HCT116 (cell line): ENCODE results near the gene ABCB8. TPM values are rescaled to one million over a fixed set of nuclear protein-coding genes. Genes with fewer than 3 reads are reported as not detected.
A peak's percentile ranks its signal among the peaks of the same experiment; 100 is the strongest.

Experiments
- ATAC-seq: fragments of 200-7000 bp; cut with Tn5 transposase; 2 replicates; pipeline ENCODE4 v1.9.1; 2020; ENCODE audit warnings: mild to moderate bottlenecking, moderate library complexity
- BruUV-seq: library from RNA; stranded (reverse); fragments of 400-500 nt; replicated peaks from 2 replicates; lab custom pipeline; 2021; lab: Mats Ljungman, UMichigan
- CTCF ChIA-PET: fragments of 300-600 bp; sonication (Branson Sonifier 250); formaldehyde crosslinking; loops from one replicate; lab custom pipeline; 2021; ENCODE audit warnings: antibody characterized with exemption; lab: Charles Lee
- POLR2A ChIA-PET: fragments of 300-600, 350-600 bp; sonication (Branson Sonifier 250); formaldehyde crosslinking; loops from one replicate; lab custom pipeline; 2021; ENCODE audit warnings: antibody characterized with exemption; lab: Charles Lee
- RAD21 ChIA-PET, 2 experiments: fragments of 300-600 bp; sonication (Branson Sonifier 250); formaldehyde crosslinking; loops; one replicate each; lab custom pipeline; 2023; ENCODE audit warnings: low total read pairs in 2 of 2; ENCODE audit not compliant: uncharacterized antibody in 2 of 2, unreplicated experiment in 2 of 2, low non-redundant PET in 1 of 2; lab: Charles Lee
- DNase-seq: peaks from one replicate; pipeline ENCODE4 v3.0.0-alpha.2; 2010; ENCODE audit warnings: low read depth, low spot score
- H2AFZ ChIP-seq: fragments of 200-600 bp; shearing (Covaris generic), sonication (generic); 2 replicates; pipeline ENCODE4 v1.6.1; 2017; ENCODE audit warnings: low read depth, mixed run types, mixed read lengths, antibody characterized with exemption, low read length; ENCODE audit not compliant: poor library complexity, severe bottlenecking
- H3K27ac ChIP-seq: 2 replicates; pipeline ENCODE4 v1.5.1; 2012; ENCODE audit warnings: low read depth, low read length
- H3K27me3 ChIP-seq: fragments of 200-600 bp; sonication (generic); 2 replicates; pipeline ENCODE4 v1.6.1; 2016; ENCODE audit warnings: mixed run types, low read length, mixed read lengths; ENCODE audit not compliant: insufficient read depth
- H3K36me3 ChIP-seq, 2 experiments: fragments of 200-500 bp in 1 of 2; fragments of 200-600 bp in 1 of 2; sonication (Bioruptor generic) in 1 of 2; sonication (generic) in 1 of 2; 2 replicates each; pipeline versions ENCODE4 v1.5.1 to v1.6.1; 2014 to 2016; ENCODE audit warnings: low read length in 2 of 2, inconsistent platforms in 1 of 2, mixed read lengths in 1 of 2, mixed run types in 1 of 2; ENCODE audit not compliant: insufficient read depth in 2 of 2, control insufficient read depth in 1 of 2
- H3K4me1 ChIP-seq, 2 experiments: fragments of 200-600 bp in 1 of 2; sonication (generic) in 1 of 2; 2 replicates each; pipeline versions ENCODE4 v1.5.1 to v1.6.1; 2012 to 2017; ENCODE audit warnings: low read length in 2 of 2, inconsistent platforms in 1 of 2, mild to moderate bottlenecking in 1 of 2, mixed read lengths in 1 of 2, mixed run types in 1 of 2, moderate library complexity in 1 of 2; ENCODE audit not compliant: insufficient read depth in 2 of 2, control insufficient read depth in 1 of 2
- H3K4me2 ChIP-seq: fragments of 200-600 bp; sonication (generic); 2 replicates; pipeline ENCODE4 v1.6.1; 2017; ENCODE audit warnings: mixed run types, low read length, mixed read lengths
- H3K4me3 ChIP-seq, 2 experiments: fragments of 200-600 bp in 1 of 2; sonication (generic) in 1 of 2; replicated peaks in 1 of 2; 2 replicates each; pipeline ENCODE4 v1.5.1; 2011 to 2016; ENCODE audit warnings: low read length in 2 of 2, control low read depth in 1 of 2, low read depth in 1 of 2, mild to moderate bottlenecking in 1 of 2, mixed read lengths in 1 of 2, mixed run types in 1 of 2
- H3K79me2 ChIP-seq: fragments of 200-600 bp; sonication (generic); 2 replicates; pipeline ENCODE4 v1.6.1; 2017; ENCODE audit warnings: mild to moderate bottlenecking, mixed run types, low read length, moderate library complexity, mixed read lengths; ENCODE audit not compliant: insufficient read depth
- H3K9ac ChIP-seq: fragments of 200-600 bp; sonication (generic); 2 replicates; pipeline ENCODE4 v1.6.1; 2016; ENCODE audit warnings: low read length, mixed read lengths
- H3K9me2 ChIP-seq: fragments of 200-600 bp; sonication (generic), shearing (Covaris generic); 2 replicates; pipeline ENCODE4 v1.6.1; 2017; ENCODE audit warnings: mixed run types, mild to moderate bottlenecking, moderate library complexity; ENCODE audit not compliant: insufficient read depth
- H3K9me3 ChIP-seq, 2 experiments: fragments of 200-500 bp in 1 of 2; fragments of 200-600 bp in 1 of 2; sonication (Bioruptor generic) in 1 of 2; sonication (generic) in 1 of 2; 2 replicates each; pipeline ENCODE4 v1.6.1; 2014 to 2017; ENCODE audit warnings: low read length in 2 of 2, mixed read lengths in 2 of 2, inconsistent platforms in 1 of 2, low read depth in 1 of 2, mild to moderate bottlenecking in 1 of 2, mixed run types in 1 of 2, moderate library complexity in 1 of 2; ENCODE audit not compliant: control insufficient read depth in 1 of 2, insufficient read depth in 1 of 2
- H4K20me1 ChIP-seq: fragments of 200-600 bp; sonication (generic), shearing (Covaris generic); 2 replicates; pipeline ENCODE4 v1.6.1; 2017; ENCODE audit warnings: mixed run types, mild to moderate bottlenecking, moderate library complexity; ENCODE audit not compliant: insufficient read depth
- CBX3 ChIP-seq: IDR thresholded peaks from 2 replicates; pipeline ENCODE4 v1.6.1; 2012; ENCODE audit warnings: low read depth
- CEBPB ChIP-seq: IDR thresholded peaks from 2 replicates; pipeline ENCODE4 v1.6.1; 2012; ENCODE audit warnings: low read depth
- EGR1 ChIP-seq: IDR thresholded peaks from 2 replicates; pipeline ENCODE4 v1.6.1; 2012; ENCODE audit warnings: low read depth
- ELF1 ChIP-seq: IDR thresholded peaks from 2 replicates; pipeline ENCODE4 v1.6.1; 2012; ENCODE audit warnings: low read depth, borderline replicate concordance
- EZH2 ChIP-seq: fragments of 200-600 bp; sonication (generic); IDR thresholded peaks from 2 replicates; pipeline ENCODE4 v1.6.1; 2017; ENCODE audit warnings: antibody characterized with exemption, mixed run types
- EZH2phosphoT487 ChIP-seq: fragments of 200-600 bp; IDR thresholded peaks from 2 replicates; pipeline ENCODE4 v1.6.1; 2018; ENCODE audit warnings: antibody characterized with exemption, borderline replicate concordance
- FOSL1 ChIP-seq: IDR thresholded peaks from 2 replicates; pipeline ENCODE4 v1.6.1; 2012; ENCODE audit warnings: low read depth
- JUND ChIP-seq: IDR thresholded peaks from 2 replicates; pipeline ENCODE4 v1.6.1; 2012
- MAX ChIP-seq: IDR thresholded peaks from 2 replicates; pipeline ENCODE4 v1.6.1; 2012
- POLR2A ChIP-seq: IDR thresholded peaks from 2 replicates; pipeline ENCODE4 v1.7.0; 2011; ENCODE audit warnings: borderline replicate concordance; ENCODE audit not compliant: insufficient read depth, insufficient read length; ENCODE audit errors: extremely low read depth
- POLR2AphosphoS5 ChIP-seq: IDR thresholded peaks from 2 replicates; pipeline ENCODE4 v1.6.1; 2011; ENCODE audit warnings: mild to moderate bottlenecking, low read depth, low read length, moderate library complexity
- RAD21 ChIP-seq: IDR thresholded peaks from 2 replicates; pipeline ENCODE4 v1.6.1; 2012; ENCODE audit warnings: low read depth, mild to moderate bottlenecking
- SIN3A ChIP-seq: IDR thresholded peaks from 2 replicates; pipeline ENCODE4 v1.6.1; 2012; ENCODE audit warnings: low read depth
- SP1 ChIP-seq: IDR thresholded peaks from 2 replicates; pipeline ENCODE4 v1.6.1; 2012; ENCODE audit warnings: low read depth
- SRF ChIP-seq: IDR thresholded peaks from 2 replicates; pipeline ENCODE4 v1.6.1; 2012; ENCODE audit warnings: low read depth
- TCF7L2 ChIP-seq: IDR thresholded peaks from 2 replicates; pipeline ENCODE4 v1.7.0; 2011; ENCODE audit warnings: borderline replicate concordance, inconsistent platforms; ENCODE audit not compliant: insufficient read depth, insufficient read length; ENCODE audit errors: extremely low read depth
- YY1 ChIP-seq: IDR thresholded peaks from 2 replicates; pipeline ENCODE4 v1.6.1; 2011; ENCODE audit warnings: low read length, low read depth, moderate library complexity, mild to moderate bottlenecking; ENCODE audit not compliant: insufficient replicate concordance; ENCODE audit errors: extremely low read depth
- ZFX ChIP-seq: fragments of 450-650 bp; IDR thresholded peaks from 2 replicates; pipeline ENCODE4 v1.6.1; 2017
- intact Hi-C: fragments of 100-400 bp; cut with micrococcal nuclease; formaldehyde crosslinking; loops from 2 replicates; pipeline ENCODE4 v1.10.0; 2022
- total RNA-seq: library from RNA; stranded (reverse); gene quantifications from one replicate; pipeline ENCODE4 v1.2.1, GENCODE V29; 2021; ENCODE audit not compliant: unreplicated experiment
- TF ChIP-seq, protein P1 (sequence below): IDR thresholded peaks from 2 replicates; pipeline ENCODE4 v1.6.1; 2011; ENCODE audit warnings: mild to moderate bottlenecking, low read length, moderate library complexity; ENCODE audit not compliant: insufficient replicate concordance; ENCODE audit errors: extremely low read depth

The ABCB8 gene
- total RNA-seq, 1 experiment from 2014 or later: 55.2 TPM

DNA sequence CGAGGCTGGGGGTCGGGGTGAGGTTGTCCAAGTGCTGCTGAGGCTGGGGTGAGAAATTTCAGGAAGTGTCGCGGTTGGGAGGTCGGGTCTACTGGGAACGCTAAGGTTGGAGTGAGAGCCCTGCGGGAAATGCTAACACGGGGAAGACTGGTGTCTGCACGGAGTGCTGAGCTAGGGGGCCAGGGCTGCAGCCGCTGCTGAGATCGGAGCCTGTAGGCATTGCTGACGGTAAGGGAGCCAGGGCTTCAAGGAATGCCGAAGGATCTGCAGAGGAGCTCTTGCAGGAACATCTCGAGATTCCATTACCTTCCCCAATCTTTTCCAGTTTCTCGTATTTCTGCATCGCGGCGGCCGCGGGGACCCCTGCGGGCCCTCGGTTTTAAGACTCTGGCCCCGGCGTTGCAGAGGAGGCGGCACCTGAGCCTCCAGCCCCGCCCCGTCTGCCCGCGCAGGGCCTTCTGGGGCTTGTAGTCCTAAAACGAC is 29.3 kb downstream of the ABCB8 start, which contains the start of gene CDK5:
Gene CDK5, minus strand, starts transcription at position 392 of the 483 bp plus-strand sequence. Its CDS starts 49 bp downstream, at position 343.
- no peak within 1 kb of the TSS for H2AFZ ChIP-seq
- H3K9ac ChIP-seq: peak within 1 kb of the TSS; percentile 91
- POLR2A ChIA-PET: no interaction called here
- peak within 1 kb of the TSS; percentile 81 to 90 for H3K4me3 ChIP-seq
- no peak for DNase-seq
- H3K79me2 ChIP-seq: peaks cover 28% of the 10 kb centered on the region
- H3K27ac ChIP-seq: peak within 1 kb of the TSS; percentile 87
- CTCF ChIA-PET: no interaction called here
- H3K9me2 ChIP-seq: no peaks in the 10 kb centered on the region
- H3K4me2 ChIP-seq: peak within 1 kb of the TSS; percentile 95
- no TSS peak for BruUV-seq
- H3K4me1 ChIP-seq: peaks cover 24 to 42% of the 10 kb centered on the region in 2 experiments
- no peaks in the 10 kb centered on the region for H4K20me1 ChIP-seq
- RAD21 ChIA-PET: no interaction called here
- intact Hi-C loops: no loop called here
- no peaks in the 10 kb centered on the region for H3K9me3 ChIP-seq
- H3K27me3 ChIP-seq: no peaks in the 10 kb centered on the region
- no peak for TF ChIP-seq SIN3A
- no peak for TF ChIP-seq EGR1
- TF ChIP-seq ZFX: no peak
- H3K36me3 ChIP-seq: no peaks in the 10 kb centered on the region
- ATAC-seq: peak; percentile 1; the same call in 1 of the 2 replicates

DNA sequence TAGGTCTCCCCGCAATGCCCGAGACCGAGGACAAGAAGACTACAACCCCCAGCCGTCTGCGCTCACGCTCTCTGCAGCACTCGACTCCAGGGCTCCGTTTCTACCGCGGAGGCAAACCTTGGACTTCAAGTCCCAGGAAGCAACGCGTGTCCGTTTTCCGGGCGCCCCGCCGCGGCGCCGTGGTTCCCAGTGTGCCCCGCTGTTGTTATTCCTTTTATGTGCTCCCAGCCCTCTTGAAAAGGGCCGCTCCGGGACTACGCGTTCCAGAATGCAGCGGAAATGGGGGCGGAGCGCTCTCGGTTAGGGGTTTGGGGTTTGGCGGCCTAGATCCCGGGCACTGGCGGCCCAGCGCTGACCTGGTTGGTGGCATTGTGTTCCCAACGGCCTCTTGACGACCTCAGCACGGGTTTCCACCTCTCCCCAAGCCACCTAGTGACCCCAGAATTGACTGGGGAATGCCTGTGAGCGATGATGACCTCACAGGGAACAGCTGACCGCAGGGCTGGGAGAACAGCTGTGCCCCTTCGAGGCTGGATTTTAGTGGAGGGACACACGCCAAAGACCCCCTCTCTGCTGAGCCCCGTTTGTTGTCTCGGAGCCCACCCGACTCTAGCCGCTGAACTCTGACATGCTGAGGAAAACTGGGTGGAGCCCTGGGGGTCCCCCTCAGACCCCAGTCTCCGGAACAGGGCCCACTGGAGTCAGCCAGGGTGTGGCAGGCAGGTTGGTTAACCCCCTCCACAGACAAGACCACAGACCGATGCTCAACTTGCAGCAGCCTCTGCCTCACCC is 29.9 kb downstream of the ABCB8 start:
- H3K79me2 ChIP-seq: peaks cover 33% of the 10 kb centered on the region
- peak overlapping the region; percentile 95 for H3K4me2 ChIP-seq
- peak overlapping the region; percentile 87 for H3K27ac ChIP-seq
- H4K20me1 ChIP-seq: no peaks in the 10 kb centered on the region
- ATAC-seq (peak; percentile 75), DNase-seq (peak; percentile 99)
- TSS peak; percentile 34 for BruUV-seq
- peak overlapping the region; percentile 81 to 90 for H3K4me3 ChIP-seq
- H3K9me3 ChIP-seq: no peaks in the 10 kb centered on the region
- H3K9me2 ChIP-seq: no peaks in the 10 kb centered on the region
- ChIA-PET CTCF (no interaction called here), POLR2A (no interaction called here), RAD21 (interaction anchor here in 1 of 2 experiments (1.3 kb wide), 1 partner anchor 30 kb away, joined by 5 read pairs; the partner anchor contains the start of gene ABCB8)
- no peaks in the 10 kb centered on the region for H3K27me3 ChIP-seq
- intact Hi-C loops: loop anchor here (1.0 kb wide), 1 partner anchor 30 kb away; the partner anchor contains the start of gene ABCB8
- peaks cover 25 to 48% of the 10 kb centered on the region in 2 experiments for H3K4me1 ChIP-seq
- peak overlapping the region; percentile 91 for H3K9ac ChIP-seq
- no peak overlapping the region for H2AFZ ChIP-seq
- H3K36me3 ChIP-seq: no peaks in the 10 kb centered on the region
- no peak for TF ChIP-seq CEBPB
- peak; percentile 52; the same call in 1 of the 2 replicates for TF ChIP-seq ZFX
- peak; percentile 65 for TF ChIP-seq POLR2AphosphoS5
- TF ChIP-seq JUND: no peak
- TF ChIP-seq SP1: no peak
- no peak for TF ChIP-seq SRF
- TF ChIP-seq ELF1: no peak
- TF ChIP-seq CBX3: no peak
- TF ChIP-seq EGR1: no peak
- TF ChIP-seq MAX: no peak
- TF ChIP-seq YY1: peak; percentile 69
- TF ChIP-seq FOSL1: no peak
- TF ChIP-seq POLR2A: peak; percentile 71
- TF ChIP-seq TCF7L2: peak; percentile 100
- no peak for TF ChIP-seq RAD21
- no peak for TF ChIP-seq EZH2phosphoT487
- TF ChIP-seq, protein P1, sequence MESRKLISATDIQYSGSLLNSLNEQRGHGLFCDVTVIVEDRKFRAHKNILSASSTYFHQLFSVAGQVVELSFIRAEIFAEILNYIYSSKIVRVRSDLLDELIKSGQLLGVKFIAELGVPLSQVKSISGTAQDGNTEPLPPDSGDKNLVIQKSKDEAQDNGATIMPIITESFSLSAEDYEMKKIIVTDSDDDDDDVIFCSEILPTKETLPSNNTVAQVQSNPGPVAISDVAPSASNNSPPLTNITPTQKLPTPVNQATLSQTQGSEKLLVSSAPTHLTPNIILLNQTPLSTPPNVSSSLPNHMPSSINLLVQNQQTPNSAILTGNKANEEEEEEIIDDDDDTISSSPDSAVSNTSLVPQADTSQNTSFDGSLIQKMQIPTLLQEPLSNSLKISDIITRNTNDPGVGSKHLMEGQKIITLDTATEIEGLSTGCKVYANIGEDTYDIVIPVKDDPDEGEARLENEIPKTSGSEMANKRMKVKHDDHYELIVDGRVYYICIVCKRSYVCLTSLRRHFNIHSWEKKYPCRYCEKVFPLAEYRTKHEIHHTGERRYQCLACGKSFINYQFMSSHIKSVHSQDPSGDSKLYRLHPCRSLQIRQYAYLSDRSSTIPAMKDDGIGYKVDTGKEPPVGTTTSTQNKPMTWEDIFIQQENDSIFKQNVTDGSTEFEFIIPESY: no peak
- no peak for TF ChIP-seq EZH2
